ENCODE measurements around the gene COL9A1.

Gene COL9A1

GRCh38 chr6:70257768-70258273 is 45.1 kb downstream of the COL9A1 start:
- TF ChIP-seq ISL1 (CRISPR knock-in tag; IDR thresholded peaks at IDR 0.05) (peak; percentile 87), ZNF70 (CRISPR knock-in tag; IDR thresholded peaks at IDR 0.05) (no peak), ZNF8 (CRISPR knock-in tag; IDR thresholded peaks at IDR 0.05) (no peak), TCF4 (CRISPR knock-in tag; IDR thresholded peaks at IDR 0.05; ENCODE audit: borderline replicate concordance) (peak; percentile 50; the same call in 1 of the 2 replicates)
- ATAC-seq, result no peak

GRCh38 chr6:70254784-70255183 is 48.1 kb downstream of the COL9A1 start:
- ATAC-seq, result no peak
- TF ChIP-seq ZNF70 (CRISPR knock-in tag; IDR thresholded peaks at IDR 0.05) (no peak), CSRNP3 (CRISPR knock-in tag; IDR thresholded peaks at IDR 0.05) (no peak)

DNA sequence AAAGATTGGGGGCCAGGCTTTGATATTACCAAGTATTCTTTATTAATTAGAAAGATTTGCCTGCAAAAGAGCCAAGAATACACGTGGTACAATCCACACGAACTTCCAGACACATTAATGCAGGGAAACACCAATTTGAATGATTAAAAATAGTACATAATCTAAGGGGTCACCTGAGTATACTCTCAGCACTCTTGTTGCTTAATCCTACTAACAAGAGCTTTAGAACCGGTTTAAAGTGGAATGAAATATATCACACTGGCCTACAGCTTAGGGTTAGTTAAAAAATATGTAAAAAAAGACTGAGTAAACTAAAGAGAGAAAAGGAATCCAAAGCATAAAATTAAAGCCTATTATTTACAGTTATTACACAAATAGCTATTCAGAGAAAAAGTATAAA is 49.0 kb downstream of the COL9A1 start:
- no peak for ATAC-seq

GRCh38 chr6:70252604-70253003 is 50.3 kb downstream of the COL9A1 start:
- ATAC-seq, result no peak
- TF ChIP-seq ZC3H10 (CRISPR knock-in tag; IDR thresholded peaks at IDR 0.05) (no peak), ZFP3 (CRISPR knock-in tag; IDR thresholded peaks at IDR 0.05) (no peak), SNAI2 (CRISPR knock-in tag; IDR thresholded peaks at IDR 0.05) (no peak), CSDC2 (CRISPR knock-in tag; IDR thresholded peaks at IDR 0.05) (no peak), ZFP30 (CRISPR knock-in tag; IDR thresholded peaks at IDR 0.05) (no peak), TOX (CRISPR knock-in tag; IDR thresholded peaks at IDR 0.05; ENCODE audit: borderline replicate concordance) (no peak), PPARA (CRISPR knock-in tag; IDR thresholded peaks at IDR 0.05; ENCODE audit: borderline replicate concordance) (no peak), POU6F1 (CRISPR knock-in tag; IDR thresholded peaks at IDR 0.05; ENCODE audit: borderline replicate concordance, low read depth) (no peak)
- TF ChIP-seq, protein P1, sequence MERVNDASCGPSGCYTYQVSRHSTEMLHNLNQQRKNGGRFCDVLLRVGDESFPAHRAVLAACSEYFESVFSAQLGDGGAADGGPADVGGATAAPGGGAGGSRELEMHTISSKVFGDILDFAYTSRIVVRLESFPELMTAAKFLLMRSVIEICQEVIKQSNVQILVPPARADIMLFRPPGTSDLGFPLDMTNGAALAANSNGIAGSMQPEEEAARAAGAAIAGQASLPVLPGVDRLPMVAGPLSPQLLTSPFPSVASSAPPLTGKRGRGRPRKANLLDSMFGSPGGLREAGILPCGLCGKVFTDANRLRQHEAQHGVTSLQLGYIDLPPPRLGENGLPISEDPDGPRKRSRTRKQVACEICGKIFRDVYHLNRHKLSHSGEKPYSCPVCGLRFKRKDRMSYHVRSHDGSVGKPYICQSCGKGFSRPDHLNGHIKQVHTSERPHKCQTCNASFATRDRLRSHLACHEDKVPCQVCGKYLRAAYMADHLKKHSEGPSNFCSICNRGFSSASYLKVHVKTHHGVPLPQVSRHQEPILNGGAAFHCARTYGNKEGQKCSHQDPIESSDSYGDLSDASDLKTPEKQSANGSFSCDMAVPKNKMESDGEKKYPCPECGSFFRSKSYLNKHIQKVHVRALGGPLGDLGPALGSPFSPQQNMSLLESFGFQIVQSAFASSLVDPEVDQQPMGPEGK (CRISPR knock-in tag; IDR thresholded peaks at IDR 0.05; ENCODE audit: borderline replicate concordance), result no peak
- TF ChIP-seq, protein P2, sequence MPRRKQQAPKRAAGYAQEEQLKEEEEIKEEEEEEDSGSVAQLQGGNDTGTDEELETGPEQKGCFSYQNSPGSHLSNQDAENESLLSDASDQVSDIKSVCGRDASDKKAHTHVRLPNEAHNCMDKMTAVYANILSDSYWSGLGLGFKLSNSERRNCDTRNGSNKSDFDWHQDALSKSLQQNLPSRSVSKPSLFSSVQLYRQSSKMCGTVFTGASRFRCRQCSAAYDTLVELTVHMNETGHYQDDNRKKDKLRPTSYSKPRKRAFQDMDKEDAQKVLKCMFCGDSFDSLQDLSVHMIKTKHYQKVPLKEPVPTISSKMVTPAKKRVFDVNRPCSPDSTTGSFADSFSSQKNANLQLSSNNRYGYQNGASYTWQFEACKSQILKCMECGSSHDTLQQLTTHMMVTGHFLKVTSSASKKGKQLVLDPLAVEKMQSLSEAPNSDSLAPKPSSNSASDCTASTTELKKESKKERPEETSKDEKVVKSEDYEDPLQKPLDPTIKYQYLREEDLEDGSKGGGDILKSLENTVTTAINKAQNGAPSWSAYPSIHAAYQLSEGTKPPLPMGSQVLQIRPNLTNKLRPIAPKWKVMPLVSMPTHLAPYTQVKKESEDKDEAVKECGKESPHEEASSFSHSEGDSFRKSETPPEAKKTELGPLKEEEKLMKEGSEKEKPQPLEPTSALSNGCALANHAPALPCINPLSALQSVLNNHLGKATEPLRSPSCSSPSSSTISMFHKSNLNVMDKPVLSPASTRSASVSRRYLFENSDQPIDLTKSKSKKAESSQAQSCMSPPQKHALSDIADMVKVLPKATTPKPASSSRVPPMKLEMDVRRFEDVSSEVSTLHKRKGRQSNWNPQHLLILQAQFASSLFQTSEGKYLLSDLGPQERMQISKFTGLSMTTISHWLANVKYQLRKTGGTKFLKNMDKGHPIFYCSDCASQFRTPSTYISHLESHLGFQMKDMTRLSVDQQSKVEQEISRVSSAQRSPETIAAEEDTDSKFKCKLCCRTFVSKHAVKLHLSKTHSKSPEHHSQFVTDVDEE (CRISPR knock-in tag; IDR thresholded peaks at IDR 0.05), result no peak

More for the DNA sequence above, 49.0 kb downstream of the COL9A1 start:
- TF ChIP-seq ZNF8 (CRISPR knock-in tag; IDR thresholded peaks at IDR 0.05) (no peak), CSRNP3 (CRISPR knock-in tag; IDR thresholded peaks at IDR 0.05) (no peak)
- TF ChIP-seq, protein P3, sequence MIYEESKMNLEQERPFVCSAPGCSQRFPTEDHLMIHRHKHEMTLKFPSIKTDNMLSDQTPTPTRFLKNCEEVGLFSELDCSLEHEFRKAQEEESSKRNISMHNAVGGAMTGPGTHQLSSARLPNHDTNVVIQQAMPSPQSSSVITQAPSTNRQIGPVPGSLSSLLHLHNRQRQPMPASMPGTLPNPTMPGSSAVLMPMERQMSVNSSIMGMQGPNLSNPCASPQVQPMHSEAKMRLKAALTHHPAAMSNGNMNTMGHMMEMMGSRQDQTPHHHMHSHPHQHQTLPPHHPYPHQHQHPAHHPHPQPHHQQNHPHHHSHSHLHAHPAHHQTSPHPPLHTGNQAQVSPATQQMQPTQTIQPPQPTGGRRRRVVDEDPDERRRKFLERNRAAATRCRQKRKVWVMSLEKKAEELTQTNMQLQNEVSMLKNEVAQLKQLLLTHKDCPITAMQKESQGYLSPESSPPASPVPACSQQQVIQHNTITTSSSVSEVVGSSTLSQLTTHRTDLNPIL (CRISPR knock-in tag; IDR thresholded peaks at IDR 0.05; ENCODE audit: low read depth), result no peak
- TF ChIP-seq, protein P2 (CRISPR knock-in tag; IDR thresholded peaks at IDR 0.05), result no peak
